Measurements from ENCODE around the gene LDB3. TPM values are rescaled to one million over a fixed set of nuclear protein-coding genes. Genes with fewer than 3 reads are reported as not detected.

Gene LDB3
- total RNA-seq, 6 donors from 2014 or later, result 0.67 to 2.1 (median 1.1) TPM

GRCh38 chr10:86670290-86670811 is 2.0 kb downstream of the LDB3 start:
- 63 to 83% methylated on average over 6 to 8 of the region's 8 CpGs for WGBS, 2 donors
- DNase-seq, result no peak
- Histone ChIP-seq H3K27ac (peak overlapping the region in 1 of 4 donors; percentile 30), H3K36me3 (no peaks in the 10 kb centered on the region), H3K4me3 (no peak overlapping the region), H3K4me1 (peaks cover 0 to 11% (median 4%) of the 10 kb centered on the region in 4 donors), H3K9me3 (no peaks in the 10 kb centered on the region), H3K27me3 (no peaks in the 10 kb centered on the region)
- no peak for TF ChIP-seq CTCF (IDR thresholded peaks at IDR 0.05)
- no peak for TF ChIP-seq EP300 (IDR thresholded peaks at IDR 0.05)
- no peak for TF ChIP-seq POLR2AphosphoS5 (IDR thresholded peaks at IDR 0.05)
- TF ChIP-seq POLR2A (IDR thresholded peaks at IDR 0.05), result no peak
- no peak for ATAC-seq (ENCODE audit: low FRiP score in 2 of 2)

GRCh38 chr10:86670876-86671275 is 2.6 kb downstream of the LDB3 start:
- Histone ChIP-seq H3K36me3 (no peaks in the 10 kb centered on the region), H3K9me3 (no peaks in the 10 kb centered on the region), H3K27me3 (no peaks in the 10 kb centered on the region), H3K4me3 (no peak overlapping the region), H3K4me1 (peaks cover 0 to 11% (median 4%) of the 10 kb centered on the region in 4 donors), H3K27ac (peak overlapping the region in 2 of 4 donors; percentile 37 to 39)
- WGBS, 2 donors, result 72 to 88% methylated on average over 7 to 8 of the region's 8 CpGs
- no peak for TF ChIP-seq POLR2A (IDR thresholded peaks at IDR 0.05)
- no peak for TF ChIP-seq POLR2AphosphoS5 (IDR thresholded peaks at IDR 0.05)
- no peak for TF ChIP-seq CTCF (IDR thresholded peaks at IDR 0.05)
- no peak for TF ChIP-seq EP300 (IDR thresholded peaks at IDR 0.05)
- DNase-seq, result no peak
- ATAC-seq (ENCODE audit: low FRiP score in 2 of 2), result no peak

- no peaks in the 10 kb centered on the region for H3K36me3 ChIP-seq
- TF ChIP-seq POLR2A (IDR thresholded peaks at IDR 0.05), result no peak
- TF ChIP-seq POLR2AphosphoS5 (IDR thresholded peaks at IDR 0.05), result no peak
- no peak for TF ChIP-seq CTCF (IDR thresholded peaks at IDR 0.05)
- TF ChIP-seq EP300 (IDR thresholded peaks at IDR 0.05), result no peak
- WGBS, 2 donors, result 64 to 66% methylated on average over 2 to 3 of the region's 3 CpGs
- no peaks in the 10 kb centered on the region for H3K27me3 ChIP-seq
- no peaks in the 10 kb centered on the region for H3K9me3 ChIP-seq
- ATAC-seq (ENCODE audit: low FRiP score in 2 of 2) (no peak), DNase-seq (no peak)
- H3K4me3 ChIP-seq, result no peak overlapping the region
- peak overlapping the region in 2 of 4 donors; percentile 37 to 39 for H3K27ac ChIP-seq
- H3K4me1 ChIP-seq, result peaks cover 0 to 11% (median 4%) of the 10 kb centered on the region in 4 donors
Observed at GRCh38 chr10:86671419-86671818, 3.1 kb downstream of the LDB3 start.

GRCh38 chr10:86671985-86672710 is 3.8 kb downstream of the LDB3 start:
- peak overlapping the region in 2 of 4 donors; percentile 37 to 39 for H3K27ac ChIP-seq
- DNase-seq, result no peak

GRCh38 chr10:86673216-86673826 is 5.0 kb downstream of the LDB3 start:
- Histone ChIP-seq H3K27me3 (no peaks in the 10 kb centered on the region), H3K9me3 (no peaks in the 10 kb centered on the region), H3K4me3 (no peak overlapping the region), H3K27ac (peak overlapping the region in 1 of 4 donors; percentile 11), H3K36me3 (no peaks in the 10 kb centered on the region), H3K4me1 (peaks cover 0 to 11% (median 4%) of the 10 kb centered on the region in 4 donors)
- DNase-seq, result no peak
- WGBS, 2 donors, result 64 to 68% methylated on average over 6 of the region's 6 CpGs
- no peak for TF ChIP-seq POLR2AphosphoS5 (IDR thresholded peaks at IDR 0.05)
- TF ChIP-seq POLR2A (IDR thresholded peaks at IDR 0.05), result no peak
- TF ChIP-seq EP300 (IDR thresholded peaks at IDR 0.05), result no peak
- no peak for TF ChIP-seq CTCF (IDR thresholded peaks at IDR 0.05)
- no peak for ATAC-seq (ENCODE audit: low FRiP score in 2 of 2)

More at GRCh38 chr10:86671985-86672710, 3.8 kb downstream of the LDB3 start:
- Histone ChIP-seq H3K4me1 (peaks cover 0 to 11% (median 4%) of the 10 kb centered on the region in 4 donors), H3K27me3 (no peaks in the 10 kb centered on the region), H3K4me3 (no peak overlapping the region), H3K9me3 (no peaks in the 10 kb centered on the region), H3K36me3 (no peaks in the 10 kb centered on the region)
- 67 to 73% methylated on average over 3 to 12 of the region's 12 CpGs for WGBS, 2 donors
- peak in 1 of 4 donors; percentile 62 for TF ChIP-seq EP300 (IDR thresholded peaks at IDR 0.05)
- no peak for TF ChIP-seq POLR2A (IDR thresholded peaks at IDR 0.05)
- TF ChIP-seq POLR2AphosphoS5 (IDR thresholded peaks at IDR 0.05), result peak in 1 of 2 donors; percentile 43
- ATAC-seq (ENCODE audit: low FRiP score in 2 of 2), result no peak

Data from upper lobe of left lung (tissue), 6 donors.